Measurements from ENCODE around the gene OR5K2.

The OR5K2 gene

GRCh38 chr3:98497381-98497780, at the start of gene OR5K2:
OR5K2 (plus strand) TSS chr3:98497681; CDS start chr3:98497681, 0 bp downstream.
- no peak for DNase-seq

- no peak for DNase-seq
Observed at GRCh38 chr3:98449606-98450193, 47.8 kb upstream of the OR5K2 start.

GRCh38 chr3:98450372-98450771, 47.1 kb upstream of the OR5K2 start:
- no peak for DNase-seq

GRCh38 chr3:98453827-98454226, 43.7 kb upstream of the OR5K2 start:
- DNase-seq: no peak

GRCh38 chr3:98454929-98455328, 42.6 kb upstream of the OR5K2 start:
- no peak for DNase-seq

- no peak for DNase-seq
Observed at GRCh38 chr3:98457543-98457942, 39.9 kb upstream of the OR5K2 start.

- DNase-seq: no peak
Observed at GRCh38 chr3:98460220-98460619, 37.3 kb upstream of the OR5K2 start.

GRCh38 chr3:98462901-98463300, 34.6 kb upstream of the OR5K2 start, which contains the start of gene OR5K1:
OR5K1 (plus strand) TSS chr3:98463201; CDS start chr3:98469577, 6,376 bp downstream.
- DNase-seq: no peak

GRCh38 chr3:98482717-98483482, 14.6 kb upstream of the OR5K2 start:
- DNase-seq: no peak

GRCh38 chr3:98483626-98484025, 13.9 kb upstream of the OR5K2 start:
- DNase-seq: no peak

GRCh38 chr3:98500019-98500418, 2.5 kb downstream of the OR5K2 start:
- no peak for DNase-seq

- DNase-seq: no peak
Observed at GRCh38 chr3:98501270-98501669, 3.8 kb downstream of the OR5K2 start.

- no peak for DNase-seq
Observed at GRCh38 chr3:98501863-98502576, 4.5 kb downstream of the OR5K2 start.

GRCh38 chr3:98504539-98504938, 7.1 kb downstream of the OR5K2 start:
- DNase-seq: no peak

- DNase-seq: no peak
Observed at GRCh38 chr3:98508582-98508981, 11.1 kb downstream of the OR5K2 start.

- DNase-seq: no peak
Observed at GRCh38 chr3:98512576-98512975, 15.1 kb downstream of the OR5K2 start.

GRCh38 chr3:98513091-98513511, 15.6 kb downstream of the OR5K2 start:
- DNase-seq: no peak

- no peak for DNase-seq
Observed at GRCh38 chr3:98513736-98514135, 16.3 kb downstream of the OR5K2 start.

GRCh38 chr3:98514948-98515347, 17.5 kb downstream of the OR5K2 start:
- DNase-seq: no peak

GRCh38 chr3:98518816-98519215, 21.3 kb downstream of the OR5K2 start:
- no peak for DNase-seq

GRCh38 chr3:98519351-98519750, 21.9 kb downstream of the OR5K2 start:
- no peak for DNase-seq

GRCh38 chr3:98521897-98522543, 24.5 kb downstream of the OR5K2 start:
- DNase-seq: peak; percentile 73

- DNase-seq: peak; percentile 95
Observed at GRCh38 chr3:98522544-98523281, 25.2 kb downstream of the OR5K2 start, which contains the start of gene CLDND1. CLDND1 (minus strand) TSS chr3:98522902; CDS start chr3:98521424, 1,478 bp downstream.

Measured in activated CD8-positive, alpha-beta memory T cell treated with anti-CD3 and anti-CD28 coated beads, Interleukin-2, amount 50 U/mL, for 48 hours (primary cell).